A549 (cell line): ENCODE data around the gene ACTN1. TPM values are rescaled to one million over a fixed set of nuclear protein-coding genes. Genes with fewer than 3 reads are reported as not detected.
"Not testable (repeated sequence)": the region's sequence is repeated elsewhere in the genome, so short reads cannot be mapped to it uniquely, and the experiment has no call there.

Source experiments
- ATAC-seq, 2 experiments: fragments of 200-7000 bp in 1 of 2; fragments of >200 bp in 1 of 2; cut with Nextera tagmentation in 1 of 2; cut with Tn5 transposase in 1 of 2; 3 replicates each; pipeline versions ENCODE4 v1.8.0 to v1.9.1; 2018 to 2020; ENCODE audit warnings: mild to moderate bottlenecking in 1 of 2, moderate library complexity in 1 of 2
- CTCF ChIA-PET: fragments of 300-600 bp; sonication (Branson Sonifier 250); formaldehyde crosslinking; extraction: SDS; loops from one replicate; lab custom pipeline; 2021; ENCODE audit warnings: antibody characterized with exemption, inconsistent platforms; lab: Yijun Ruan, JAX
- POLR2A ChIA-PET: fragments of 350-600 bp; formaldehyde crosslinking; extraction: SDS; loops from one replicate; lab custom pipeline; 2021; ENCODE audit warnings: antibody characterized with exemption, inconsistent platforms; lab: Yijun Ruan, JAX
- DNase-seq, 2 experiments: peaks; one replicate each; pipeline versions ENCODE4 v3.0.0 to v3.0.0-alpha.2; 2011 to 2016; ENCODE audit warnings: low read depth in 1 of 2, low spot score in 1 of 2
- FAIRE-seq: peaks from 2 replicates; lab custom pipeline; 2011; peaks lifted over from hg19 to GRCh38; lab: Jason Lieb, UNC
- H3K27ac ChIP-seq, 2 experiments: fragments of >200 bp; sonication (Bioruptor Twin); formaldehyde crosslinking; 3 replicates each; pipeline ENCODE4 v1.5.1; 2016 to 2017
- H3K4me1 ChIP-seq: fragments of >200 bp; sonication (Bioruptor Twin); formaldehyde crosslinking; 3 replicates; pipeline ENCODE4 v1.6.1; 2016
- H3K4me2 ChIP-seq: fragments of >200 bp; sonication (Bioruptor Twin); formaldehyde crosslinking; 3 replicates; pipeline ENCODE4 v1.6.1; 2016
- H3K4me3 ChIP-seq: fragments of >200 bp; sonication (Bioruptor Twin); formaldehyde crosslinking; 3 replicates; pipeline ENCODE4 v1.5.1; 2016
- H3K9me3 ChIP-seq: fragments of >200 bp; sonication (Bioruptor Twin); formaldehyde crosslinking; 3 replicates; pipeline ENCODE4 v1.6.1; 2016
- CBX2 ChIP-seq: fragments of 200-600 bp; sonication (generic); IDR thresholded peaks from 2 replicates; pipeline ENCODE4 v1.6.1; 2016; ENCODE audit warnings: low read depth, mild to moderate bottlenecking, borderline replicate concordance
- CEBPB ChIP-seq, 2 experiments: fragments of >200 bp in 1 of 2; sonication (Bioruptor Twin) in 1 of 2; formaldehyde crosslinking in 1 of 2; IDR thresholded peaks; 2 replicates each; pipeline ENCODE4 v1.6.1; 2012 to 2016
- CHD4 ChIP-seq: fragments of 200-600 bp; sonication (generic); IDR thresholded peaks from 2 replicates; pipeline ENCODE4 v1.6.1; 2016; ENCODE audit warnings: antibody characterized with exemption, mild to moderate bottlenecking, borderline replicate concordance
- EHF ChIP-seq: fragments of 250-450 bp; sonication (Bioruptor Pico); IDR thresholded peaks from 2 replicates; pipeline ENCODE4 v1.5.0; 2020; ENCODE audit warnings: mild to moderate bottlenecking
- ESRRA ChIP-seq: fragments of 150-350 bp; IDR thresholded peaks from 2 replicates; pipeline ENCODE4 v1.6.1; 2014; ENCODE audit warnings: mild to moderate bottlenecking, low read length, borderline replicate concordance
- HOXB5 ChIP-seq: fragments of 250-450 bp; sonication (Bioruptor Pico); IDR thresholded peaks from 2 replicates; pipeline ENCODE4 v1.5.0; 2020; ENCODE audit warnings: mild to moderate bottlenecking, moderate library complexity
- NR3C1 ChIP-seq: fragments of >200 bp; sonication (Bioruptor Twin); formaldehyde crosslinking; IDR thresholded peaks from 3 replicates; pipeline ENCODE4 v1.6.1; 2017
- POLR2A ChIP-seq: IDR thresholded peaks from 2 replicates; pipeline ENCODE4 v1.6.1; 2012; ENCODE audit warnings: mild to moderate bottlenecking, low read length
- RAD21 ChIP-seq, 2 experiments: fragments of >200 bp in 1 of 2; sonication (Bioruptor Twin) in 1 of 2; formaldehyde crosslinking in 1 of 2; IDR thresholded peaks in 1 of 2; conservative IDR thresholded peaks in 1 of 2; 2 replicates in 1 of 2; 3 replicates in 1 of 2; pipeline ENCODE4 v1.6.1; 2012 to 2018; ENCODE audit warnings: inconsistent platforms in 1 of 2
- REST ChIP-seq: fragments of 200-600 bp; sonication (generic); IDR thresholded peaks from 2 replicates; pipeline ENCODE4 v1.6.1; 2016; ENCODE audit warnings: antibody characterized with exemption, mild to moderate bottlenecking, moderate library complexity
- RFX5 ChIP-seq: fragments of 450-650 bp; IDR thresholded peaks from 2 replicates; pipeline ENCODE4 v1.7.1; 2014; ENCODE audit warnings: antibody characterized with exemption, mild to moderate bottlenecking, moderate library complexity
- WGBS: methylation state at CpG from one replicate; pipeline ENCODE4 v1.1.6; 2017; ENCODE audit errors: missing lambda C conversion rate; 5-methylcytosine and 5-hydroxymethylcytosine counted together
- polyA plus RNA-seq, 4 experiments: library from polyadenylated mRNA; depleted of rRNA in 3 of 4; stranded (reverse); fragments of >200 nt; fragmentation: RNase III in 1 of 4; extraction: RNeasy Plus Mini Kit Qiagen cat#74134 plus additional on column Dnase treatment in 1 of 4; gene quantifications; 2 replicates in 3 of 4; 3 replicates in 1 of 4; pipeline ENCODE4 v1.2.3, GENCODE V29; 2011 to 2017
- TF ChIP-seq, protein P1 (sequence below): fragments of 250-450 bp; sonication (Bioruptor Pico); IDR thresholded peaks from 2 replicates; pipeline ENCODE4 v1.5.0; 2021; ENCODE audit warnings: mild to moderate bottlenecking, moderate library complexity, borderline replicate concordance
- TF ChIP-seq, protein P2 (sequence below): fragments of >200 bp; sonication (Bioruptor Twin); formaldehyde crosslinking; IDR thresholded peaks from 3 replicates; pipeline ENCODE4 v1.5.1; 2016
- TF ChIP-seq, protein P3 (sequence below): fragments of >200 bp; sonication (Bioruptor Twin); formaldehyde crosslinking; IDR thresholded peaks from 3 replicates; pipeline ENCODE4 v1.6.1; 2016

ACTN1 gene
- polyA plus RNA-seq, 2 of the 4 experiments (the other 2 are of a cell fraction): 208 to 245 TPM

DNA sequence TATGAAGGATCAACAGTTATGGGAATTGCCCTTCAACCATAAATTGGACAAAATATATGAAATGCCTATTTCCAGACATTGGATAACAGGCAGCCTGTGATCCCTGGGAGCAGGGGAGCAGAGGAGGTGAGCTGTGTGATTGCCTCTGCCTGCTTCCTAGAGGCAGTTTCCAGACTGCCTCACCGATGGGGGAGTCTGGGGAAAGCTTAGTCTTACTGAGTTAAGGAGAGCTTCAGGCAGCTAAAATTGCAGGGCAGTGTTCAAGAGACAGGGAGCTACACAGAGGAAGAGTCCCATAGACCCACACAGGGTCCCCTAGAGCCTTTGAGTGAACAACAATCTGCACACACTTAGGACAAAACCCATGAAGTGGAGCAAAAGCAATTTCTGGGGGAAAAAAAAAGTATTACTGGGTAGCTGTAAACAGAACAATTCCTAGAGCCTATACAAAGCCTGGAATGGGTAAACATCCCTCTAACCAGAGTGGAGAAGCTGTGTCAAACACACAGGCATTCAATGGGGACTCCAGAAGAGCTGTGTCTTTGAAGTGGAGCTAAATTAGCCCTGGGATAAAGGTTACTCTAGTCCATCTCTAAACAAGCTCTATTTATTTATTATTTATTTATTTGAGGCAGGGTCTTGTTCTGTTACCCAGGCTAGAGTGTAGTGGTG, 48.3 kb upstream of the ACTN1 start (continued):
- TF ChIP-seq, protein P1, sequence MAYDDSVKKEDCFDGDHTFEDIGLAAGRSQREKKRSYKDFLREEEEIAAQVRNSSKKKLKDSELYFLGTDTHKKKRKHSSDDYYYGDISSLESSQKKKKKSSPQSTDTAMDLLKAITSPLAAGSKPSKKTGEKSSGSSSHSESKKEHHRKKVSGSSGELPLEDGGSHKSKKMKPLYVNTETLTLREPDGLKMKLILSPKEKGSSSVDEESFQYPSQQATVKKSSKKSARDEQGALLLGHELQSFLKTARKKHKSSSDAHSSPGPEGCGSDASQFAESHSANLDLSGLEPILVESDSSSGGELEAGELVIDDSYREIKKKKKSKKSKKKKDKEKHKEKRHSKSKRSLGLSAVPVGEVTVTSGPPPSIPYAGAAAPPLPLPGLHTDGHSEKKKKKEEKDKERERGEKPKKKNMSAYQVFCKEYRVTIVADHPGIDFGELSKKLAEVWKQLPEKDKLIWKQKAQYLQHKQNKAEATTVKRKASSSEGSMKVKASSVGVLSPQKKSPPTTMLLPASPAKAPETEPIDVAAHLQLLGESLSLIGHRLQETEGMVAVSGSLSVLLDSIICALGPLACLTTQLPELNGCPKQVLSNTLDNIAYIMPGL (CRISPR knock-in tag): no peak

- no peaks in the 10 kb centered on the region for H3K4me1 ChIP-seq
- DNase-seq: no peak
- H3K9me3 ChIP-seq: no peaks in the 10 kb centered on the region
- 74% methylated on average over 4 of the region's 4 CpGs for WGBS
- no peak overlapping the region for H3K4me2 ChIP-seq
- TF ChIP-seq, protein P2, sequence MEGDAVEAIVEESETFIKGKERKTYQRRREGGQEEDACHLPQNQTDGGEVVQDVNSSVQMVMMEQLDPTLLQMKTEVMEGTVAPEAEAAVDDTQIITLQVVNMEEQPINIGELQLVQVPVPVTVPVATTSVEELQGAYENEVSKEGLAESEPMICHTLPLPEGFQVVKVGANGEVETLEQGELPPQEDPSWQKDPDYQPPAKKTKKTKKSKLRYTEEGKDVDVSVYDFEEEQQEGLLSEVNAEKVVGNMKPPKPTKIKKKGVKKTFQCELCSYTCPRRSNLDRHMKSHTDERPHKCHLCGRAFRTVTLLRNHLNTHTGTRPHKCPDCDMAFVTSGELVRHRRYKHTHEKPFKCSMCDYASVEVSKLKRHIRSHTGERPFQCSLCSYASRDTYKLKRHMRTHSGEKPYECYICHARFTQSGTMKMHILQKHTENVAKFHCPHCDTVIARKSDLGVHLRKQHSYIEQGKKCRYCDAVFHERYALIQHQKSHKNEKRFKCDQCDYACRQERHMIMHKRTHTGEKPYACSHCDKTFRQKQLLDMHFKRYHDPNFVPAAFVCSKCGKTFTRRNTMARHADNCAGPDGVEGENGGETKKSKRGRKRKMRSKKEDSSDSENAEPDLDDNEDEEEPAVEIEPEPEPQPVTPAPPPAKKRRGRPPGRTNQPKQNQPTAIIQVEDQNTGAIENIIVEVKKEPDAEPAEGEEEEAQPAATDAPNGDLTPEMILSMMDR: no peak
- no peak for TF ChIP-seq CHD4
- TF ChIP-seq CBX2: no peak
- TF ChIP-seq ESRRA: no peak
- TF ChIP-seq, protein P3, sequence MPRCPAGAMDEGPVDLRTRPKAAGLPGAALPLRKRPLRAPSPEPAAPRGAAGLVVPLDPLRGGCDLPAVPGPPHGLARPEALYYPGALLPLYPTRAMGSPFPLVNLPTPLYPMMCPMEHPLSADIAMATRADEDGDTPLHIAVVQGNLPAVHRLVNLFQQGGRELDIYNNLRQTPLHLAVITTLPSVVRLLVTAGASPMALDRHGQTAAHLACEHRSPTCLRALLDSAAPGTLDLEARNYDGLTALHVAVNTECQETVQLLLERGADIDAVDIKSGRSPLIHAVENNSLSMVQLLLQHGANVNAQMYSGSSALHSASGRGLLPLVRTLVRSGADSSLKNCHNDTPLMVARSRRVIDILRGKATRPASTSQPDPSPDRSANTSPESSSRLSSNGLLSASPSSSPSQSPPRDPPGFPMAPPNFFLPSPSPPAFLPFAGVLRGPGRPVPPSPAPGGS: no peak
- no peak for TF ChIP-seq RFX5
- TF ChIP-seq RAD21 (conservative IDR thresholded peaks at IDR 0.05 in 1 of 2, IDR thresholded peaks at IDR 0.05 in 1 of 2): no peak
- no peak for TF ChIP-seq REST
- ChIA-PET POLR2A (no interaction called here), CTCF (no interaction called here)
- no peak for FAIRE-seq
- no peak overlapping the region for H3K4me3 ChIP-seq
- no peak for ATAC-seq
- H3K27ac ChIP-seq: no peak overlapping the region
Observed at GRCh38 chr14:69023035-69023434, 43.9 kb upstream of the ACTN1 start.

- CTCF ChIA-PET, FAIRE-seq, DNase-seq, H3K4me3 ChIP-seq, POLR2A ChIA-PET, H3K9me3 ChIP-seq, H3K27ac ChIP-seq, H3K4me2 ChIP-seq, ATAC-seq, H3K4me1 ChIP-seq: not testable (repeated sequence)
- 85% methylated on average over 8 of the region's 8 CpGs for WGBS
Observed at GRCh38 chr14:69022093-69022492, 43.0 kb upstream of the ACTN1 start.

- CTCF ChIA-PET: no interaction called here
- Histone ChIP-seq H3K9me3 (no peaks in the 10 kb centered on the region), H3K4me3 (no peak overlapping the region), H3K27ac (no peak overlapping the region), H3K4me1 (peaks cover 16% of the 10 kb centered on the region), H3K4me2 (no peak overlapping the region)
- DNase-seq: no peak
- ATAC-seq: no peak
- WGBS: 92% methylated on average over 1 of the region's 4 CpGs
- POLR2A ChIA-PET: no interaction called here
- FAIRE-seq: no peak
- TF ChIP-seq CEBPB (IDR thresholded peaks at IDR 0.05) (no peak), POLR2A (no peak), EHF (CRISPR knock-in tag) (no peak), HOXB5 (no peak), NR3C1 (no peak), CHD4 (no peak)
Observed at GRCh38 chr14:69017706-69018105, 38.6 kb upstream of the ACTN1 start.
